Uterine smooth muscle cell (primary cell): Measurements from ENCODE around the gene TFG. TPM values are rescaled to one million over a fixed set of nuclear protein-coding genes. Genes with fewer than 3 reads are reported as not detected.

Experiments used
- total RNA-seq: library from RNA; depleted of rRNA; stranded (reverse); fragments of >200 nt; gene quantifications from 2 replicates; pipeline ENCODE4 v1.2.3, GENCODE V29; 2014

The TFG gene
- total RNA-seq: 87.4 and 98.9 TPM in 2 replicates

DNA sequence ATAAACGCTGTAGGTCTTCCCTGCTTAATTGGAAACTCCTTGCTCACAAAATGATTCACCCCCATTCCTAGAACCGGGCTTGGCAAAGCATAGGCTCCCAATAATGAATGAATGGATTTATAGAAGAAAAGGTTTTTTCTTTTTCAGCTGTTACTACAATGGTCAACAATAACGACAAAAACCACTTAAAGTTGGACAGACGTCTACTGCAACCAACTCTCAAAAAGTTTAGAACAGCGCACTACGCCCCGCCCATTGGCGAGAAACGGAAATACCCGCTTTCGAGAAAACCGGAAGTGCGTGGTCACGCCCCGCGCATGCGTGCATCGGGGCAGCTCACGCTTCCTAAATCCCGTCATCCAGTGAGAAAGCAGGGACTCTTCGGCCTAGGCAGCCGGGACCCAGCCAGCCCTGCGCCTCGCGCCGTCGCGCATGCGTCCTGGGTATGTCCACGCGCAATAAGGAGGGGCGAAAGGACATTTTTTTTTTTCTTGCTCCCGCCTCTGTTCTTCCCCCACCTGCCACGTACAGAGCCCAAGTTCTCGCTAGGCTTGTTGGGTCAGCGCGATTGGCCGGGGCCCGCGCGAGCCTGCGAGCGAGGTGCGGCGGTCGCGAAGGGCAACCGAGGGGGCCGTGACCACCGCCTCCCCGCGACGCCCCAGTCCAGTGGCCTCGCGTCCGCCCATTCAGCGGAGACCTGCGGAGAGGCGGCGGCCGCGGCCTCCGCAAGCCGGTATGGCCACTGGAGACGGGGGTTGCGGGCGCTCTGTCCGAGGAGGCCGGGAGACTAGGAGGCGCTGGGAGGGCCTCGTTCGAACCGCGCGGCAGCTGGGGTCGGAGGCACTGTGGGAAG is at the start of gene TFG:
TSS of gene TFG (plus strand) at position 506 of the 853 bp plus-strand sequence. CDS start 4,192 bp downstream, outside the sequence.

Other genes with a start within 250 kb of the TFG start
- 18.7 and 39.0 TPM in 2 replicates for gene TMEM45A, start 216.9 kb upstream of the TFG start, total RNA-seq
- 1.1 and 49.1 TPM in 2 replicates for gene ADGRG7, start 99.9 kb upstream of the TFG start, total RNA-seq